Measurements from ENCODE around the gene GFRAL. TPM values are rescaled to one million over a fixed set of nuclear protein-coding genes. Genes with fewer than 3 reads are reported as not detected.

GFRAL gene
- total and polyA plus RNA-seq, 12 donors: not detected

GRCh38 chr6:55379471-55379870 lies 52.2 kb downstream of the GFRAL start:
- H3K27ac ChIP-seq: no peak overlapping the region
- no peaks in the 10 kb centered on the region for H3K36me3 ChIP-seq
- intact Hi-C loops (cut with DNase I): no loop called here
- H3K4me3 ChIP-seq: no peak overlapping the region
- DNase-seq: no peak
- TF ChIP-seq, protein P1, sequence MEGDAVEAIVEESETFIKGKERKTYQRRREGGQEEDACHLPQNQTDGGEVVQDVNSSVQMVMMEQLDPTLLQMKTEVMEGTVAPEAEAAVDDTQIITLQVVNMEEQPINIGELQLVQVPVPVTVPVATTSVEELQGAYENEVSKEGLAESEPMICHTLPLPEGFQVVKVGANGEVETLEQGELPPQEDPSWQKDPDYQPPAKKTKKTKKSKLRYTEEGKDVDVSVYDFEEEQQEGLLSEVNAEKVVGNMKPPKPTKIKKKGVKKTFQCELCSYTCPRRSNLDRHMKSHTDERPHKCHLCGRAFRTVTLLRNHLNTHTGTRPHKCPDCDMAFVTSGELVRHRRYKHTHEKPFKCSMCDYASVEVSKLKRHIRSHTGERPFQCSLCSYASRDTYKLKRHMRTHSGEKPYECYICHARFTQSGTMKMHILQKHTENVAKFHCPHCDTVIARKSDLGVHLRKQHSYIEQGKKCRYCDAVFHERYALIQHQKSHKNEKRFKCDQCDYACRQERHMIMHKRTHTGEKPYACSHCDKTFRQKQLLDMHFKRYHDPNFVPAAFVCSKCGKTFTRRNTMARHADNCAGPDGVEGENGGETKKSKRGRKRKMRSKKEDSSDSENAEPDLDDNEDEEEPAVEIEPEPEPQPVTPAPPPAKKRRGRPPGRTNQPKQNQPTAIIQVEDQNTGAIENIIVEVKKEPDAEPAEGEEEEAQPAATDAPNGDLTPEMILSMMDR (IDR thresholded peaks at IDR 0.05): no peak
- no peak for ATAC-seq
- H3K27me3 ChIP-seq: no peaks in the 10 kb centered on the region
- H3K4me1 ChIP-seq: no peaks in the 10 kb centered on the region
- peaks cover 0 to 10% (median 0%) of the 10 kb centered on the region in 11 donors for H3K9me3 ChIP-seq

DNA sequence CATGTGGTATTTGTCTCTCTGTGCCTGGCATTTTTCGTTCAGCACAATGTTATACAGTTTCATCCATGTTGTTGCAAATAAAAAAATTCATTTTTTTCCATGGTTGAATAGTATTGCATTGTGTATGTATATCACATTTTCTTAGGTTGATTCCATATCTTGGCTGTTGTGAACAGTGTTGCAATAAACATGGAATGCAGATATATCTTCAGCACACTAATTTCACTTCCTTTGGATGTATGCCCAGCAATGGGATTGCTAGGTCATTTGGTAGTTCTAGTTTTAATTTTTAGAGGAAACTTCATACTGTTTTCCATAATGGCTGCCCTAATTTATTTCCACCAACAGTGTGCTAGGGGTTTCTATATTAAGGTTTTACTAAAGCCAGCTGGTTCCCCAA lies 52.6 kb downstream of the GFRAL start:
- 33 to 65% methylated on average over 1 of the region's 1 CpG for WGBS, 2 donors
- Histone ChIP-seq H3K9me3 (peaks cover 0 to 7% (median 0%) of the 10 kb centered on the region in 11 donors), H3K27me3 (no peaks in the 10 kb centered on the region), H3K4me3 (no peak overlapping the region), H3K4me1 (no peaks in the 10 kb centered on the region), H3K36me3 (no peaks in the 10 kb centered on the region), H3K27ac (no peak overlapping the region)
- intact Hi-C loops (cut with DNase I): no loop called here
- TF ChIP-seq, protein P1 (IDR thresholded peaks at IDR 0.05): no peak
- DNase-seq: no peak
- no peak for ATAC-seq

- TF ChIP-seq, protein P1 (IDR thresholded peaks at IDR 0.05): no peak
- H3K4me1 ChIP-seq: no peaks in the 10 kb centered on the region
- no peaks in the 10 kb centered on the region for H3K36me3 ChIP-seq
- WGBS, 2 donors: 80 to 93% methylated on average over 3 of the region's 3 CpGs
- no peaks in the 10 kb centered on the region for H3K9me3 ChIP-seq
- H3K4me3 ChIP-seq: no peak overlapping the region
- no peaks in the 10 kb centered on the region for H3K27me3 ChIP-seq
- intact Hi-C loops (cut with DNase I): no loop called here
- ATAC-seq (no peak), DNase-seq (no peak)
- H3K27ac ChIP-seq: no peak overlapping the region
These were observed 60.9 kb downstream of the GFRAL start for GRCh38 chr6:55388211-55388610.

- 31 to 51% methylated on average over 3 of the region's 3 CpGs for WGBS, 2 donors
- intact Hi-C loops (cut with DNase I): no loop called here
- no peak for DNase-seq
- H3K4me3 ChIP-seq: no peak overlapping the region
- H3K4me1 ChIP-seq: peaks cover 0 to 5% (median 0%) of the 10 kb centered on the region in 9 donors
- TF ChIP-seq, protein P1 (IDR thresholded peaks at IDR 0.05): no peak
- H3K9me3 ChIP-seq: no peaks in the 10 kb centered on the region
- no peaks in the 10 kb centered on the region for H3K36me3 ChIP-seq
- no peak overlapping the region for H3K27ac ChIP-seq
- no peak for ATAC-seq
- H3K27me3 ChIP-seq: no peaks in the 10 kb centered on the region
These were observed 68.6 kb downstream of the GFRAL start for GRCh38 chr6:55395871-55396270.
